Left cardiac atrium (tissue), 4 donors: ENCODE data around the gene SLC17A4. TPM values are rescaled to one million over a fixed set of nuclear protein-coding genes. Genes with fewer than 3 reads are reported as not detected.

Experiments used
- ATAC-seq, 2 donors: fragments of 200-7000 bp; cut with Tn5 transposase; one replicate each; pipeline ENCODE4 v1.9.1; 2020; ENCODE audit warnings: mild to moderate bottlenecking in 2 of 2, moderate library complexity in 2 of 2
- DNase-seq: peaks from one replicate; pipeline ENCODE4 v3.0.0-alpha.2; 2020
- intact Hi-C, 2 donors: fragments of 100-400 bp; cut with DNase I; formaldehyde crosslinking; loops; one replicate each; pipeline versions ENCODE4 v1.14.1 to v1.15.1; 2022 to 2023
- total RNA-seq, 2 donors: library from RNA; stranded (reverse); fragmentation: NEBNext Ultra II Directional; extraction: Animal tissue kit (Norgen Biotek cat#: 25700); gene quantifications; one replicate each; pipeline ENCODE4 v1.2.1, GENCODE V29; 2021
- donor health status: DM: no; HTN: yes; CAD: no.
- donor health status: DM: no; HTN: yes; CAD: no; lungs with severe emphysema.
- donor health status: DM: yes; HTN: yes; CAD: no.
- donor health status: Dilated cardiomyopathy.

SLC17A4 gene
- total RNA-seq, 2 donors from 2014 or later = not detected

- ATAC-seq = no peak
- no peak for DNase-seq
- intact Hi-C loops = loop anchor here in 1 of 2 donors (10.0 kb wide), 1 partner anchor 215 kb away; no protein-coding TSS in a partner anchor
Measured at GRCh38 chr6:25789475-25789874, 34.9 kb downstream of the SLC17A4 start.

- intact Hi-C loops = no loop called here
- ATAC-seq = no peak
- no peak for DNase-seq
Measured at GRCh38 chr6:25792016-25792415, 37.5 kb downstream of the SLC17A4 start.

- no peak for ATAC-seq
- no peak for DNase-seq
- intact Hi-C loops = no loop called here
Measured at GRCh38 chr6:25793970-25794369, 39.4 kb downstream of the SLC17A4 start.

GRCh38 chr6:25794784-25795183, 40.2 kb downstream of the SLC17A4 start:
- intact Hi-C loops = no loop called here
- ATAC-seq (no peak), DNase-seq (no peak)

- intact Hi-C loops = no loop called here
- ATAC-seq = no peak
- DNase-seq = no peak
Measured at GRCh38 chr6:25801436-25801835, 46.9 kb downstream of the SLC17A4 start.

GRCh38 chr6:25804804-25805203, 50.3 kb downstream of the SLC17A4 start:
- intact Hi-C loops = no loop called here
- DNase-seq (no peak), ATAC-seq (no peak)

GRCh38 chr6:25815194-25815593, 60.7 kb downstream of the SLC17A4 start:
- DNase-seq (no peak), ATAC-seq (no peak)
- intact Hi-C loops = no loop called here

- ATAC-seq (no peak), DNase-seq (no peak)
- intact Hi-C loops = no loop called here
Measured at GRCh38 chr6:25816252-25816651, 61.7 kb downstream of the SLC17A4 start.

- DNase-seq (no peak), ATAC-seq (no peak)
- intact Hi-C loops = no loop called here
Measured at GRCh38 chr6:25821341-25821740, 66.8 kb downstream of the SLC17A4 start.

- intact Hi-C loops = no loop called here
- DNase-seq (no peak), ATAC-seq (no peak)
Measured at GRCh38 chr6:25829375-25829774, 74.8 kb downstream of the SLC17A4 start.

GRCh38 chr6:25830458-25830857, 75.9 kb downstream of the SLC17A4 start:
- intact Hi-C loops = no loop called here
- DNase-seq (no peak), ATAC-seq (no peak)

Other genes with a start within 250 kb of the SLC17A4 start
- gene SCGN, start 102.5 kb upstream of the SLC17A4 start, total RNA-seq = 1 to 10 TPM; 1.4 to 8.5 TPM
- gene SLC17A1, start 77.3 kb downstream of the SLC17A4 start, total RNA-seq = not detected
- gene SLC17A3, start 119.5 kb downstream of the SLC17A4 start, total RNA-seq = not detected
- not detected for gene SLC17A2, start 175.9 kb downstream of the SLC17A4 start, total RNA-seq
- gene TRIM38, start 208.1 kb downstream of the SLC17A4 start, total RNA-seq = 1 to 10 TPM; 4.7 to 5.3 TPM